ENCODE measurements around the gene AK6. TPM values are rescaled to one million over a fixed set of nuclear protein-coding genes. Genes with fewer than 3 reads are reported as not detected.

AK6 gene
- total RNA-seq, 2 donors from 2014 or later: 34.5 to 35.3 TPM

DNA sequence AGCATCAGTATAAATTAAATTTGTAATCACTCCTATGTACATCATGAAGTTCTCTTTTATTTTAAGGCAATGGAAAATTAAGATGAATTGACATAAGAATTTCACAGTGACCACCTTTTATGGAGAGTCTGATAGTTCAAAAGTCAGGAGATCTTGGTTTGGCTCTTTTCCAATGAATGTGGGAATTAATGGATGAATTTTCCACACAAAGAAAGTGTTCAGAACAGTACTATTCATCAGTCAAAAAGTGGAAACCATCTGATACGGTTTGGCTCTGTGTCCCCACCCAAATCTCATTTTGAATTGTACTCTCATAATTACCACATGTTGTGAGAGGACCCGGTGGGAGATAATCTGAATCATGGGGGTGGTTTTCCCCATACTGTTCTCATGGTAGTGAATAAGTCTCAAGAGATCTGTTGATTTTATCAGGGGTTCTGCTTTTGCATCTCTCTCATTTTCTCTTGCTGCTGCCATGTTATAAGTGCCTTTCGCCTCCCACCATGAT, 61.2 kb downstream of the AK6 start:
- intact Hi-C loops (cut with DNase I): no loop called here
- Histone ChIP-seq H3K27ac (no peak overlapping the region), H3K9me3 (no peaks in the 10 kb centered on the region), H3K9ac (ENCODE audit: low read depth in 2 of 2, low read length in 2 of 2) (no peak overlapping the region), H3K36me3 (peaks cover 4% of the 10 kb centered on the region), H3K27me3 (no peaks in the 10 kb centered on the region), H3K4me1 (no peaks in the 10 kb centered on the region), H3K4me3 (no peak overlapping the region)
- DNase-seq: no peak
- TF ChIP-seq, protein P1, sequence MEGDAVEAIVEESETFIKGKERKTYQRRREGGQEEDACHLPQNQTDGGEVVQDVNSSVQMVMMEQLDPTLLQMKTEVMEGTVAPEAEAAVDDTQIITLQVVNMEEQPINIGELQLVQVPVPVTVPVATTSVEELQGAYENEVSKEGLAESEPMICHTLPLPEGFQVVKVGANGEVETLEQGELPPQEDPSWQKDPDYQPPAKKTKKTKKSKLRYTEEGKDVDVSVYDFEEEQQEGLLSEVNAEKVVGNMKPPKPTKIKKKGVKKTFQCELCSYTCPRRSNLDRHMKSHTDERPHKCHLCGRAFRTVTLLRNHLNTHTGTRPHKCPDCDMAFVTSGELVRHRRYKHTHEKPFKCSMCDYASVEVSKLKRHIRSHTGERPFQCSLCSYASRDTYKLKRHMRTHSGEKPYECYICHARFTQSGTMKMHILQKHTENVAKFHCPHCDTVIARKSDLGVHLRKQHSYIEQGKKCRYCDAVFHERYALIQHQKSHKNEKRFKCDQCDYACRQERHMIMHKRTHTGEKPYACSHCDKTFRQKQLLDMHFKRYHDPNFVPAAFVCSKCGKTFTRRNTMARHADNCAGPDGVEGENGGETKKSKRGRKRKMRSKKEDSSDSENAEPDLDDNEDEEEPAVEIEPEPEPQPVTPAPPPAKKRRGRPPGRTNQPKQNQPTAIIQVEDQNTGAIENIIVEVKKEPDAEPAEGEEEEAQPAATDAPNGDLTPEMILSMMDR (IDR thresholded peaks at IDR 0.05): no peak

DNA sequence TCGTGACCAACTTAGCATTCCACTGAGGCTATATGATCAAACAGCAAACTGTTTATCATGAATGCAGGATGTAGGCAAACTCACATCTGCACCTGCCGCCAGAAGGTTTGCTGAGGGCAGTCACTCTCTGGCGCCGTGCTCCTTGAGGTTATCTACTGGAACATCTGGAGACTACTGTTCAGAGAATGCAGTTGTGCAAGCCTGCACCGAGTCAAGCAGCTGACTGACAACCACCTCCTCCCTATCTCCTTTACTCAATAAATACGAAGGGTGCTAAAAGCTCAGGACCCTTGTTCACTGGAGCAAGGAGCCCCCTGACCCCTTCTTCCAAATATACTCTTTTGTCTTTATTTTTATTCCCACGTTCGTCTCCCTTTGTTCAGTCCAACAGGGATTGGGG, 63.8 kb downstream of the AK6 start:
- no peaks in the 10 kb centered on the region for H3K27me3 ChIP-seq
- TF ChIP-seq, protein P1 (IDR thresholded peaks at IDR 0.05): no peak

More for the DNA sequence above, 63.8 kb downstream of the AK6 start:
- no peak overlapping the region for H3K9ac ChIP-seq (ENCODE audit: low read depth in 2 of 2, low read length in 2 of 2)
- no peak overlapping the region for H3K27ac ChIP-seq
- H3K4me3 ChIP-seq: no peak overlapping the region
- H3K36me3 ChIP-seq: peaks cover 4% of the 10 kb centered on the region
- intact Hi-C loops (cut with DNase I): no loop called here
- no peaks in the 10 kb centered on the region for H3K9me3 ChIP-seq
- no peaks in the 10 kb centered on the region for H3K4me1 ChIP-seq
- no peak for DNase-seq

Other genes with a start within 250 kb of the AK6 start
- gene CCNB1, start 202.4 kb downstream of the AK6 start, total RNA-seq: 100 to 1,000 TPM in 1 of 2 donors, 10 to 100 TPM in 1; 43.1 to 189 TPM
- gene CENPH, start 179.9 kb downstream of the AK6 start, total RNA-seq: 10 to 100 TPM in 1 of 2 donors, 1 to 10 TPM in 1; 5.9 to 13.9 TPM
- 10 to 100 TPM; 21.9 to 35.4 TPM for gene CDK7, start 134.6 kb downstream of the AK6 start, total RNA-seq
- 10 to 100 TPM; 12.5 to 13.2 TPM for gene CCDC125, start 36.7 kb downstream of the AK6 start, total RNA-seq
- gene TAF9, start within 50 bp of the AK6 start, total RNA-seq: 10 to 100 TPM; 53.7 to 60.2 TPM
- 10 to 100 TPM; 16.7 to 17.9 TPM for gene RAD17, start 298 bp upstream of the AK6 start, total RNA-seq
- 10 to 100 TPM; 51.0 to 51.2 TPM for gene MARVELD2, start 45.6 kb upstream of the AK6 start, total RNA-seq
- 100 to 1,000 TPM; 115 to 176 TPM for gene OCLN, start 123.3 kb upstream of the AK6 start, total RNA-seq
- 10 to 100 TPM; 16.0 to 20.2 TPM for gene GTF2H2C, start 190.7 kb upstream of the AK6 start, total RNA-seq

Measured in colonic mucosa (tissue), 4 donors.